Nephron (organoid): ENCODE data around the gene MESP2.

Experiments used
- H3K27ac Mint-ChIP-seq, 3 experiments: 2 replicates each; pipeline ENCODE4 v1.8.0; 2020; ENCODE audit warnings: mixed read lengths in 3 of 3, mild to moderate bottlenecking in 2 of 3, moderate library complexity in 1 of 3
- H3K27me3 Mint-ChIP-seq: 2 replicates; pipeline ENCODE4 v1.8.0; 2021; ENCODE audit warnings: low read depth, mild to moderate bottlenecking, moderate library complexity, mixed read lengths
- H3K36me3 Mint-ChIP-seq: 2 replicates; pipeline ENCODE4 v1.8.0; 2020; ENCODE audit warnings: low read depth, mixed read lengths
- H3K4me1 Mint-ChIP-seq: 2 replicates; pipeline ENCODE4 v1.8.0; 2020; ENCODE audit warnings: mixed read lengths
- H3K4me3 Mint-ChIP-seq, 3 experiments: 2 replicates each; pipeline ENCODE4 v1.8.0; 2020; ENCODE audit warnings: mild to moderate bottlenecking in 3 of 3, mixed read lengths in 3 of 3, moderate library complexity in 2 of 3
- H3K9me3 Mint-ChIP-seq: 2 replicates; pipeline ENCODE4 v1.8.0; 2020; ENCODE audit warnings: mixed read lengths
- TF ChIP-seq, protein P1 (sequence below), 3 experiments: fragments of 200-600 bp; sonication (generic); IDR thresholded peaks; one replicate each; pipeline ENCODE4 v1.5.0; 2021; ENCODE audit warnings: antibody characterized with exemption in 3 of 3; ENCODE audit not compliant: unreplicated experiment in 3 of 3

MESP2 gene

DNA sequence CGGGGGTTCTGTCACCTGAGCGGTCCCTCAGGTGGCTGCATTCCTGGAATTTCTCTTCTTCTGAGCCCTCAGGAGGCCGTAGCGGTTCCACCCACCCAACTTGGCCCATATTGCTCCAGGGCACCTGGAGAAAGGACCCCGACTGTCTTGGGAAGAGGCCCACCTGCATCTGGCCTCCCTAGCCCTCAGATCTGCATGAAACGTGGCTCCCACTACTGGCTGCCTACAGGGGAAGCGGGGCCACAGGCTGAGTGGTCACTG lies 48.4 kb downstream of the MESP2 start:
- no peaks in the 10 kb centered on the region for H3K36me3 Mint-ChIP-seq
- H3K27ac Mint-ChIP-seq, result no peak overlapping the region
- no peak overlapping the region for H3K4me3 Mint-ChIP-seq
- H3K4me1 Mint-ChIP-seq, result peaks cover 14% of the 10 kb centered on the region
- H3K9me3 Mint-ChIP-seq, result no peaks in the 10 kb centered on the region
- TF ChIP-seq, protein P1, sequence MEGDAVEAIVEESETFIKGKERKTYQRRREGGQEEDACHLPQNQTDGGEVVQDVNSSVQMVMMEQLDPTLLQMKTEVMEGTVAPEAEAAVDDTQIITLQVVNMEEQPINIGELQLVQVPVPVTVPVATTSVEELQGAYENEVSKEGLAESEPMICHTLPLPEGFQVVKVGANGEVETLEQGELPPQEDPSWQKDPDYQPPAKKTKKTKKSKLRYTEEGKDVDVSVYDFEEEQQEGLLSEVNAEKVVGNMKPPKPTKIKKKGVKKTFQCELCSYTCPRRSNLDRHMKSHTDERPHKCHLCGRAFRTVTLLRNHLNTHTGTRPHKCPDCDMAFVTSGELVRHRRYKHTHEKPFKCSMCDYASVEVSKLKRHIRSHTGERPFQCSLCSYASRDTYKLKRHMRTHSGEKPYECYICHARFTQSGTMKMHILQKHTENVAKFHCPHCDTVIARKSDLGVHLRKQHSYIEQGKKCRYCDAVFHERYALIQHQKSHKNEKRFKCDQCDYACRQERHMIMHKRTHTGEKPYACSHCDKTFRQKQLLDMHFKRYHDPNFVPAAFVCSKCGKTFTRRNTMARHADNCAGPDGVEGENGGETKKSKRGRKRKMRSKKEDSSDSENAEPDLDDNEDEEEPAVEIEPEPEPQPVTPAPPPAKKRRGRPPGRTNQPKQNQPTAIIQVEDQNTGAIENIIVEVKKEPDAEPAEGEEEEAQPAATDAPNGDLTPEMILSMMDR (IDR thresholded peaks at IDR 0.05; ENCODE audit: unreplicated experiment in 3 of 3), result no peak
- peaks cover 25% of the 10 kb centered on the region for H3K27me3 Mint-ChIP-seq

DNA sequence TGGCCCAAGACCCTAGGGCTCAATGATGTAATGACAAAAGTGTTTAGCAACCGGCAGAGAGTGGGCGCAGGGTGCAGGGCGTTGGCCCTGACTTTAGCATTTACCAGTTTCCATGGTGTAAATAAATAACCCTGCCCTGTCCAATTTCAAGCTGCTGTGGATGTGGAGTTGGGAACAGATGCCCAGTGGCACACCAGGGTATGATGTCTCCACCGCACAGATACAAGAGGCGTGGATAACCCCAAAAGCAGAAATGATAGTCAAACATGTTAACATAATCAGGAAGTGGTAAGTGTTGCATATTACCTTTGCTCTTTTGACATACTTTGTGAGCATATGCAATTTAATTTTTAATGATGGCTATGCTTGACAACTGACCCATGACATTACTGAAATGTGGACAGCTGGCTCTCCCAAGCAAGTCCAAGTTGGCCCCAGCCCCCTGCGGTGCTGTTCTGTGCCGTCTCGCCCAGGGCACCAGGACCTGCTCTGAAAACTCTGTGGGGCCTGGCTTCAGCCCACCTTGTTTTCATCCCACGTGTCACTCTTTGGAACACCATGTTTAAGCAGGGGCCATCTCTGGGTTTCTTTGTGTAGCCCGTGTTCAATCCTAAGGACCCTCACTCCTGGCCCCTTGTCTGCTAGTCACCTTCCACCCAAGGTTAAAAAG lies 49.3 kb downstream of the MESP2 start:
- TF ChIP-seq, protein P1 (IDR thresholded peaks at IDR 0.05; ENCODE audit: unreplicated experiment in 3 of 3), result no peak
- H3K4me3 Mint-ChIP-seq, result no peak overlapping the region
- peaks cover 24% of the 10 kb centered on the region for H3K27me3 Mint-ChIP-seq
- H3K27ac Mint-ChIP-seq, result no peak overlapping the region
- H3K36me3 Mint-ChIP-seq, result no peaks in the 10 kb centered on the region
- H3K9me3 Mint-ChIP-seq, result no peaks in the 10 kb centered on the region
- H3K4me1 Mint-ChIP-seq, result peaks cover 21% of the 10 kb centered on the region

DNA sequence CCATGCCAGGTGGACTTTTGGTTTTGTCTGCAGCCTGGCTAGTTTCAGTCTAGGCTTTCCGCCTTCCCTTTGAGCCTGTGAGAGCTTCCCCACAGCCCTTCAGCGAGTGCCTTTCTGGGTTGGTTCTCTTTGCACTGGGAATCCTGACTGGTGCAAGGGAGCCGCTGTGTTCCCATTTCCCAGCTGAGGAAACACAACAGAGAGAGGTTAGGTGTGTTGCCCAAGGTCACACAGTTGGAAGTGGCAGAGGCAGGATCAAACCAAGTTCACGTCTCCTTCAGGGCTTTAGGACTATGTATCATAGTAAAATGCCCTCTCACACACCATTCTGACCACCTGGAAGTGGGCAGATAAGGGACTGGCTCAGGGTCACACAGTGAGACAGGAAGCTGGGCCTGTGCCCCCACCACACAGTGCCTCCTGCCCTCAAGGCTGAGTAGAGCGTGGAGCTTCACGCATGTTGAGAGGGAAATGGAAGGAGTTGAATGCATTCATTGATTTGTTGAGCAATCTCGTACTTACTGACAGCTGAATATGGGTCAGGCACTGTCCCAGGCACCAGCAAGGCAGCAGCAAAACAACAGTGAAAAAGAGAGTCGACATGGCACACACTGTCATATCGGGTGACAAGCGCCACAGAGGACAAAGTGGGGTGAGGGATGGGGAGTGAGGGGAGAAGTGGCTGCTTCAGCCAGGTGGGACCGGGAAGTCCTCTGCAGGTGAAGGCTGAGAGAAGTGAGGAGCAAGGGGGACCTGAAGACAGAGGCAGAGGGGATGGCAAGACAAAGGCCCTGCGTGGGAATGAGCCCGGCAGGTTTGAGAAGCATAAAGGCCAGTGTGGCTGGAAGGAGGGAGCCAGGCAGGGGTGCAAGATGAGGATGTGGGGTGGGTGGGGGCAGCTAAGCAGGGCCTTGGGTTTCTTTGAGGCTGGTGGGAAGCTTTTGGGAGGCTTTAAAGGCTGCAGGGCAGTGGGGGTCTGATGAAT lies 50.8 kb downstream of the MESP2 start:
- TF ChIP-seq, protein P1 (IDR thresholded peaks at IDR 0.05; ENCODE audit: unreplicated experiment in 3 of 3), result no peak
- no peaks in the 10 kb centered on the region for H3K9me3 Mint-ChIP-seq

DNA sequence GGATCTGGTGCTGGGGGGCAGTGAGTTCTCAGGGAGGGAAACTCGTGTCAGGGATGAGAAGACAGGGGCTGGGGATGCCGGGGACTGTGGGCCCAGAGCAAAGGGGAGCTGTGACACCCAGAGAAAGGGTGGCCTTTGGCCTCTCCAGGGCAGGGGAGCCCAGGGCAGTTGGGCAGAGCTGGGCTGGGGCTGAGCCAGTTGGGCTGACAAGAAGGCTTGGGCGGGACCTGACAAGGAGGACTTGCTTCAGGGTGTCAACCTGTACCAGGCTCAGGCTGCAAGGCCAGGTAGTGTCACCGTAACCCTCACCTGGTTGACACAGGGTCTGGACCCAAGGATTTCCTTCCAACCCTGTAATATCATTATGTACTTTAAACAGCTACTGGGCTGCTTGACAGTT lies 51.7 kb downstream of the MESP2 start:
- Mint-ChIP-seq H3K27ac (peak overlapping the region; percentile 34 to 71 (median 55)), H3K4me1 (peaks cover 23% of the 10 kb centered on the region), H3K9me3 (no peaks in the 10 kb centered on the region), H3K36me3 (peaks cover 9% of the 10 kb centered on the region), H3K4me3 (no peak overlapping the region), H3K27me3 (peaks cover 7% of the 10 kb centered on the region)
- TF ChIP-seq, protein P1 (IDR thresholded peaks at IDR 0.05; ENCODE audit: unreplicated experiment in 3 of 3), result no peak

More for the DNA sequence above, 50.8 kb downstream of the MESP2 start:
- H3K4me3 Mint-ChIP-seq, result no peak overlapping the region
- peaks cover 6% of the 10 kb centered on the region for H3K36me3 Mint-ChIP-seq
- peaks cover 14% of the 10 kb centered on the region for H3K27me3 Mint-ChIP-seq
- peaks cover 23% of the 10 kb centered on the region for H3K4me1 Mint-ChIP-seq
- peak overlapping the region in 1 of 3 experiments; percentile 55 for H3K27ac Mint-ChIP-seq
